SU-DHL-6 (cell line): ENCODE measurements around the gene SOX5.

Source experiments
- H2AFZ ChIP-seq: fragments of 200-600 bp; sonication (generic); 2 replicates; pipeline ENCODE4 v1.6.1; 2014; ENCODE audit warnings: low read depth, mild to moderate bottlenecking, moderate library complexity, mixed read lengths, antibody characterized with exemption, low read length; ENCODE audit not compliant: severe bottlenecking
- H3F3A ChIP-seq: fragments of 200-600 bp; shearing (Covaris generic); 2 replicates; pipeline ENCODE4 v1.6.0; 2016; ENCODE audit warnings: antibody characterized with exemption, mild to moderate bottlenecking; ENCODE audit not compliant: insufficient read depth
- H3K27ac ChIP-seq: fragments of 200-600 bp; sonication (generic); 2 replicates; pipeline ENCODE4 v1.5.1; 2016; ENCODE audit warnings: low read depth, mild to moderate bottlenecking, low read length, moderate library complexity, mixed read lengths
- H3K27me3 ChIP-seq: fragments of 200-600 bp; sonication (generic), shearing (Covaris generic); 2 replicates; pipeline ENCODE4 v1.6.0; 2014; ENCODE audit warnings: mild to moderate bottlenecking, low read length
- H3K36me3 ChIP-seq: fragments of 200-600 bp; sonication (generic); 2 replicates; pipeline ENCODE4 v1.6.1; 2014; ENCODE audit warnings: mild to moderate bottlenecking, low read length, mixed read lengths
- H3K4me2 ChIP-seq: fragments of 300-600, 200-600 bp; shearing (Covaris generic), sonication (generic); 2 replicates; pipeline ENCODE4 v1.6.0; 2014; ENCODE audit warnings: low read length, low read depth, mild to moderate bottlenecking; ENCODE audit not compliant: poor library complexity, severe bottlenecking
- H3K4me3 ChIP-seq: fragments of 200-600 bp; sonication (generic); 2 replicates; pipeline ENCODE4 v1.5.1; 2014; ENCODE audit warnings: antibody characterized with exemption, low read length, mild to moderate bottlenecking, mixed read lengths; ENCODE audit not compliant: insufficient read depth, poor library complexity, severe bottlenecking
- H3K79me2 ChIP-seq: fragments of 200-600 bp; sonication (generic); 2 replicates; pipeline ENCODE4 v1.6.1; 2014; ENCODE audit warnings: mild to moderate bottlenecking, low read length, moderate library complexity; ENCODE audit not compliant: insufficient read depth
- H3K9ac ChIP-seq: fragments of 200-600 bp; sonication (generic); 2 replicates; pipeline ENCODE4 v1.7.0; 2014; ENCODE audit warnings: mild to moderate bottlenecking, low read length
- H3K9me2 ChIP-seq: fragments of 200-600 bp; sonication (generic); replicated peaks from 2 replicates; pipeline ENCODE4 v1.6.1; 2014; ENCODE audit warnings: low read length; ENCODE audit not compliant: insufficient read depth
- H3K9me3 ChIP-seq: fragments of 200-600 bp; sonication (generic); 2 replicates; pipeline ENCODE4 v1.6.1; 2014; ENCODE audit warnings: low read length, mixed read lengths; ENCODE audit not compliant: insufficient read depth
- H4K20me1 ChIP-seq: fragments of 200-600 bp; sonication (generic); 2 replicates; pipeline ENCODE4 v1.6.1; 2014; ENCODE audit warnings: low read depth, mild to moderate bottlenecking, antibody characterized with exemption, low read length, moderate library complexity, mixed read lengths
- EZH2phosphoT487 ChIP-seq: fragments of 200-600 bp; sonication (generic), shearing (Covaris generic); conservative IDR thresholded peaks from 2 replicates; pipeline ENCODE4 v1.6.1; 2018; ENCODE audit warnings: mild to moderate bottlenecking, antibody characterized with exemption, low read length, moderate library complexity, mixed read lengths
- TF ChIP-seq, protein P1 (sequence below): fragments of 200-600 bp; sonication (generic); IDR thresholded peaks from one replicate; pipeline ENCODE4 v1.5.1; 2017; ENCODE audit warnings: antibody characterized with exemption, mild to moderate bottlenecking, low read length, moderate library complexity; ENCODE audit not compliant: insufficient read depth, poor library complexity, severe bottlenecking

Gene SOX5

DNA sequence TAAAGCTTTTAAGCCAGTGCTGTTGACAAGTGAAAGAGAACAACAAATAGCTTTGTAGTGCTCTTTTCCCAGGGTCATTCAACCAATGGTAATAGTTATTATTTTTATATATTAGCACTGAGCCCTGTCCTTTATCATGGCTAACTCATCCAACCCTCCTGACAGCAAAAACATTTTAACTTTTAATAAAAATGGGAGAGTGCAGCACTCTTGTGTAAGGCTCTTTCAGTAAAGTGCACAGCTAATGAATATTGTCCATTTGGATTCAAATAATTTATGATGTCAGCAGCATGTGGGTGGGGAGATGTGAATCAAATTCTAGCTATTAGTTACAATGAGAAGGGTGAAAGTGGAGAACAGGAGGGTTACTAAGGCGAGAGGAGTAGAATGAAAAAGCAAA lies 185.7 kb downstream of the SOX5 start:
- H3K4me2 ChIP-seq: no peak overlapping the region

DNA sequence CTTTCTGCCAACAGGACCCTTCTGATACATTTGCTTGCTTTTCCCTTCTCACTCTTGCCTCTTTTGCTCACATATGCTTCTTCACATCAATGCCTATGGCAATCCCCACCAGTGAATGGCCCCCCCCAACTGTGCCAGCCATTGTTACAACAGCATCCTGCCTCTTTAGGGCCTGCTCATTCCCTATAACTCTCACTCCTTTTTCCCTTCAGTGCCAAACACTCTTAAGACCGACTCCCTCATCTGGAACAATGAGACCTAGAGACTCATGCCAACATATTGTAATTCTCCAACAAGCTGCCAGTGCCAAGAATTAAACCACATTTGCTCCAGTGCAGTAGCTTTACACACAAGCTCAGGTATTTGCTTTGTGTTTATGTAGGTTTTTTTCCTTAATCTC lies 189.0 kb downstream of the SOX5 start:
- H4K20me1 ChIP-seq: no peaks in the 10 kb centered on the region
- no peak overlapping the region for H2AFZ ChIP-seq
- H3K4me2 ChIP-seq: no peak overlapping the region
- no peaks in the 10 kb centered on the region for H3K36me3 ChIP-seq
- no peaks in the 10 kb centered on the region for H3K9me3 ChIP-seq
- no peak overlapping the region for H3K4me3 ChIP-seq
- TF ChIP-seq EZH2phosphoT487: no peak
- TF ChIP-seq, protein P1, sequence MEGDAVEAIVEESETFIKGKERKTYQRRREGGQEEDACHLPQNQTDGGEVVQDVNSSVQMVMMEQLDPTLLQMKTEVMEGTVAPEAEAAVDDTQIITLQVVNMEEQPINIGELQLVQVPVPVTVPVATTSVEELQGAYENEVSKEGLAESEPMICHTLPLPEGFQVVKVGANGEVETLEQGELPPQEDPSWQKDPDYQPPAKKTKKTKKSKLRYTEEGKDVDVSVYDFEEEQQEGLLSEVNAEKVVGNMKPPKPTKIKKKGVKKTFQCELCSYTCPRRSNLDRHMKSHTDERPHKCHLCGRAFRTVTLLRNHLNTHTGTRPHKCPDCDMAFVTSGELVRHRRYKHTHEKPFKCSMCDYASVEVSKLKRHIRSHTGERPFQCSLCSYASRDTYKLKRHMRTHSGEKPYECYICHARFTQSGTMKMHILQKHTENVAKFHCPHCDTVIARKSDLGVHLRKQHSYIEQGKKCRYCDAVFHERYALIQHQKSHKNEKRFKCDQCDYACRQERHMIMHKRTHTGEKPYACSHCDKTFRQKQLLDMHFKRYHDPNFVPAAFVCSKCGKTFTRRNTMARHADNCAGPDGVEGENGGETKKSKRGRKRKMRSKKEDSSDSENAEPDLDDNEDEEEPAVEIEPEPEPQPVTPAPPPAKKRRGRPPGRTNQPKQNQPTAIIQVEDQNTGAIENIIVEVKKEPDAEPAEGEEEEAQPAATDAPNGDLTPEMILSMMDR: no peak
- no peaks in the 10 kb centered on the region for H3K79me2 ChIP-seq
- no peaks in the 10 kb centered on the region for H3K27me3 ChIP-seq
- no peak overlapping the region for H3K9ac ChIP-seq
- no peaks in the 10 kb centered on the region for H3K9me2 ChIP-seq
- no peak overlapping the region for H3K27ac ChIP-seq
- no peaks in the 10 kb centered on the region for H3F3A ChIP-seq

More for the DNA sequence above, 185.7 kb downstream of the SOX5 start:
- Histone ChIP-seq H3K9me3 (no peaks in the 10 kb centered on the region), H2AFZ (no peak overlapping the region), H3K9ac (no peak overlapping the region), H3K36me3 (no peaks in the 10 kb centered on the region), H3K79me2 (no peaks in the 10 kb centered on the region), H4K20me1 (no peaks in the 10 kb centered on the region), H3K27me3 (no peaks in the 10 kb centered on the region), H3K9me2 (no peaks in the 10 kb centered on the region), H3K4me3 (no peak overlapping the region), H3K27ac (no peak overlapping the region), H3F3A (no peaks in the 10 kb centered on the region)
- no peak for TF ChIP-seq EZH2phosphoT487
- TF ChIP-seq, protein P1: no peak

DNA sequence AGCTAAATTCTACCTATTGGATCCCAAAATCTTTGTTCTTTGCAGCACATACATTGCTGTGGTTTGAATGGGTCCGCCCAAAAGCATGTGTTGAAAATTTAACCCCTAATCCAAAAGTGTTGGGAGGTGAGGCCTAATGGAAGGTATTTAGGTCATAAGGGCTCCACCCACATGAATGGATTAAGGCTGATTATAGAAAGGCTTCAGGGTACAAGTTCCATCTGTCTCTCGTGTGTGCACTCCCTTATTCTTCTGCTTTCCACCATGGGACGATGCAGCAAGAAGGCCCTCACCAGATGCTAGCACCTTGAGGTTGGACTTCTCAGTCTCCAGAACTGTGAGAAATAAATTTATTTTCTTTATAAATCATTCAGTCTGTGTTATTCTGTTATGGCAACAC lies 190.9 kb downstream of the SOX5 start:
- Histone ChIP-seq H3K27me3 (no peaks in the 10 kb centered on the region), H3K9me3 (no peaks in the 10 kb centered on the region), H3K9me2 (no peaks in the 10 kb centered on the region), H3K4me3 (no peak overlapping the region), H3K36me3 (no peaks in the 10 kb centered on the region), H2AFZ (no peak overlapping the region), H3K9ac (no peak overlapping the region), H3K27ac (no peak overlapping the region), H3K4me2 (no peak overlapping the region), H4K20me1 (no peaks in the 10 kb centered on the region), H3F3A (no peaks in the 10 kb centered on the region), H3K79me2 (no peaks in the 10 kb centered on the region)
- TF ChIP-seq, protein P1: no peak
- no peak for TF ChIP-seq EZH2phosphoT487
